ENCODE data around the gene SPIRE1. TPM values are rescaled to one million over a fixed set of nuclear protein-coding genes. Genes with fewer than 3 reads are reported as not detected.

SPIRE1 gene
- total and polyA plus RNA-seq, 2 of the 4 experiments (the other 2 are of a cell fraction) = 11.6 to 31.4 TPM

DNA sequence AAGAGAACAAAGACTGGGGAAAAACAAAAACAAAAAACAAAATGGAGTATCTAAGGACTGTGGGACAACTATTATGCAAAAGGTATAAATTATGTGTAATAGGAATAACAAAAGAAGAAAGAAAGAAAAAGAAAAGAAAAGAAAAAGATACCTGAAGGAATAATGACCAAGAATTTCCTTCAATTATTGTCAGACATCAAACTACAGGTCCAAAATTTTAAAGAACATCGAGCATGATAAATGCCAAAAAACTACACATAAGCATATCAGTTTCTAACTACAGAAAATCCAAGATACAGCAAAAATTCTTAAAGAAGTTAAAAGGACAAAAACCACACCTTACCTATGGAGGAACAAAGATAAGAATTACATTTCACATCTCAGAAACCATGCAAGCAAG is 93.0 kb downstream of the SPIRE1 start:
- BruUV-seq (replicated peaks) = no TSS peak
- Histone ChIP-seq H3K23ac (ENCODE audit: low read depth, low read length) (no peak overlapping the region), H2BK20ac (ENCODE audit: low read depth, low read length) (no peak overlapping the region), H3K9ac (ENCODE audit: low read depth, low read length) (no peak overlapping the region), H3K9me1 (ENCODE audit: insufficient read depth, low read length) (no peaks in the 10 kb centered on the region), H2AFZ (replicated peaks; ENCODE audit: low read length, poor library complexity) (no peak overlapping the region), H3K4me2 (ENCODE audit: low read depth, low read length) (no peak overlapping the region), H2BK5ac (ENCODE audit: low read depth, low read length, poor library complexity, severe bottlenecking) (no peak overlapping the region), H3K14ac (replicated peaks; ENCODE audit: low read depth, low read length) (no peak overlapping the region), H3K4me1 (ENCODE audit: control insufficient read depth, insufficient read depth, low read length) (no peaks in the 10 kb centered on the region), H3K4me3 (ENCODE audit: insufficient read depth, low read depth, low read length) (no peak overlapping the region), H3K27ac (ENCODE audit: insufficient read depth, low read length) (no peak overlapping the region), H4K5ac (ENCODE audit: low read depth, low read length) (no peak overlapping the region), H4K91ac (ENCODE audit: insufficient read depth, low read depth, low read length) (no peak overlapping the region), H2BK15ac (ENCODE audit: low read depth, low read length) (no peak overlapping the region), H4K20me1 (ENCODE audit: insufficient read depth, low read length) (peaks cover 5% of the 10 kb centered on the region; the same call in 1 of the 2 replicates), H3K27me3 (ENCODE audit: control insufficient read depth, insufficient read depth, low read length) (no peaks in the 10 kb centered on the region), H3K4ac (ENCODE audit: low read depth, low read length) (no peak overlapping the region), H3K18ac (ENCODE audit: low read depth, low read length) (no peak overlapping the region), H2AK9ac (replicated peaks; ENCODE audit: low read depth, low read length, poor library complexity) (no peak overlapping the region), H2BK120ac (ENCODE audit: low read depth, low read length) (no peak overlapping the region), H2AK5ac (ENCODE audit: low read depth, low read length) (no peak overlapping the region), H3K79me1 (ENCODE audit: low read depth in 1 of 2, low read length in 2 of 2) (peaks cover 23 to 25% of the 10 kb centered on the region in 2 experiments), H3K56ac (ENCODE audit: extremely low read depth, insufficient read depth, low read length) (no peak overlapping the region), H3K36me3 (ENCODE audit: control insufficient read depth, insufficient read depth, low read length) (no peaks in the 10 kb centered on the region), H3K9me3 (ENCODE audit: control insufficient read depth, insufficient read depth, low read length) (no peaks in the 10 kb centered on the region), H4K8ac (ENCODE audit: low read depth in 2 of 2, low read length in 2 of 2) (no peak overlapping the region)
- ChIA-PET CTCF (no interaction called here), POLR2A (ENCODE audit: unreplicated experiment) (no interaction called here)
- no peak for TF ChIP-seq MXI1 (IDR thresholded peaks at IDR 0.05; ENCODE audit: borderline replicate concordance, low read depth, low read length)
- TF ChIP-seq NFE2L2 (IDR thresholded peaks at IDR 0.05; ENCODE audit: low read depth, low read length) = no peak
- TF ChIP-seq RAD21 (IDR thresholded peaks at IDR 0.05; ENCODE audit: low read length) = no peak
- no peak for TF ChIP-seq MAFK (IDR thresholded peaks at IDR 0.05; ENCODE audit: low read depth, low read length)
- TF ChIP-seq FOS (IDR thresholded peaks at IDR 0.05; ENCODE audit: low read depth, low read length) = no peak
- no peak for TF ChIP-seq CEBPB (IDR thresholded peaks at IDR 0.05; ENCODE audit: low read depth, low read length)
- no peak for TF ChIP-seq BHLHE40 (IDR thresholded peaks at IDR 0.05; ENCODE audit: low read depth, low read length)
- in situ Hi-C loops (cut with MboI; ENCODE audit: low sequenced_read_pairs) = no loop called here
- ATAC-seq (ENCODE audit: low read depth) (no peak), DNase-seq (no peak)
- dilution Hi-C loops (cut with HindIII; ENCODE audit: low sequenced_read_pairs, unreplicated experiment) = no loop called here
- WGBS, 2 experiments (ENCODE audit: extremely low coverage in 2 of 2, insufficient read length in 1 of 2) = no CpG with 5 or more reads among the region's 1 CpG
- intact Hi-C loops (cut with micrococcal nuclease) = no loop called here

All from IMR-90 (cell line).